Fibroblast of mammary gland (primary cell): Measurements from ENCODE around the gene FGF14.

Experiments used
- DNase-seq: peaks from one replicate; pipeline ENCODE4 v3.0.0-alpha.2; 2010; ENCODE audit warnings: low read depth
- H3K4me3 ChIP-seq: 2 replicates; pipeline ENCODE4 v1.5.1; 2011; ENCODE audit warnings: low read depth, mild to moderate bottlenecking, low read length, moderate library complexity; ENCODE audit not compliant: control insufficient read depth
- CTCF ChIP-seq: conservative IDR thresholded peaks from 2 replicates; pipeline ENCODE4 v1.5.1; 2011; ENCODE audit warnings: low read depth, low read length, inconsistent platforms; ENCODE audit not compliant: control insufficient read depth, insufficient read depth

FGF14 gene

DNA sequence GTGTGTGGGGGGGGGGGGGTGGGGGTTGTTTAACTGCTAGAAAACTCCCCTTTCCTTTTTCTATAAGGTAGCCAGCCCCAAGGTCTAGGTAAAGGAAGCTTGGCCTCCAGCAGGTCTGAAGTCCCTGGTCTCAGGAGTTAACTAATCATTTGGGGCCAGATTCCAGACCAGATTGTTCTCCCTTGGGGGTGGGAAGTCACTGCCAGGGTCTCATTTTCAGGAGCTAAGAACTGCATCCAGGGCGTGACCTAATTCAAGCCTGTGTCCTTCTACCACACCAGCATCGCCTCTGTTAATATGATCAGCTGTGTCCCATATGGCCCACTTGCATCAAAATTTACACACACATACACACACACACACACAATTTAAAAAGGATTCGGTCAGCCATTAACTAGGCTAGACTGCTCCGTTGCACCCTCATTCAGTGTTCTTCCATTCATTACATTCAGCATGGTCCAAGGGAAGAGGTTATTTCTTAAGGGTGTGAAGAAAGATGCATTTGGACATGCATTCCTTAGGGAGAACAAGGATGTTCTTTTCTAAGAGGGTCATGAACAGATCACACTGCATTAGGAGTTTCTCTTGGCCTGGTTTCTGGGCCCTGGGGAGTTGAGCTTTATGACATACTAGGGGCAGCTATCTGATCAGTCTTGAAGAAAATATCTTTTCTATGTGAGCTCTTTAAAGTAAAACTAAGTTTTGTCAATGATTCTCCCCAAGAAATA lies 91.0 kb downstream of the FGF14 start:
- H3K4me3 ChIP-seq = no peak overlapping the region
- TF ChIP-seq CTCF = no peak
- peak; percentile 74 for DNase-seq

- H3K4me3 ChIP-seq = no peak overlapping the region
- no peak for TF ChIP-seq CTCF
- DNase-seq = no peak
These were observed 92.7 kb downstream of the FGF14 start for GRCh38 chr13:102309110-102309509.

DNA sequence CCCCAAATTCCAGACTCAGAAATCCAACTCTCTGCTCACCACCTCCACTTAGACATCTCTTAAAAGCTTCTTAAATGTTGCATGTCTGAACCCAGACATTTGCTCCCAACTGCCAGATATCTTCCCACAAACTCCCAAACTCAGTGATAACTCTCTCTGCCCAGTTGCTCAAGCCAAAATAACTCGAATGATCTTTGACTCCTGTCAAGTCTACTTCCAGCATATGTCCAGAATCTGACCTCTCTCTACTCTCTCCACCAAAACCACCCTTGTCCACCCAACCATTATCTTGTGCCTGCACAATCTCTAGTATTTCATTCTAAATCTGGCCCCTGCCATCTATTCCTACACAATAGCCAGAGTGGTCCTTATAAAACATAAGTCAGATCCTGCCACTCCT lies 99.3 kb downstream of the FGF14 start:
- no peak for TF ChIP-seq CTCF
- DNase-seq = no peak
- no peak overlapping the region for H3K4me3 ChIP-seq

- no peak for TF ChIP-seq CTCF
- H3K4me3 ChIP-seq = no peak overlapping the region
- DNase-seq = no peak
These were observed 101.5 kb downstream of the FGF14 start for GRCh38 chr13:102300379-102300778.

- no peak for TF ChIP-seq CTCF
- H3K4me3 ChIP-seq = no peak overlapping the region
- DNase-seq = no peak
These were observed 102.5 kb downstream of the FGF14 start for GRCh38 chr13:102299366-102299765.

DNA sequence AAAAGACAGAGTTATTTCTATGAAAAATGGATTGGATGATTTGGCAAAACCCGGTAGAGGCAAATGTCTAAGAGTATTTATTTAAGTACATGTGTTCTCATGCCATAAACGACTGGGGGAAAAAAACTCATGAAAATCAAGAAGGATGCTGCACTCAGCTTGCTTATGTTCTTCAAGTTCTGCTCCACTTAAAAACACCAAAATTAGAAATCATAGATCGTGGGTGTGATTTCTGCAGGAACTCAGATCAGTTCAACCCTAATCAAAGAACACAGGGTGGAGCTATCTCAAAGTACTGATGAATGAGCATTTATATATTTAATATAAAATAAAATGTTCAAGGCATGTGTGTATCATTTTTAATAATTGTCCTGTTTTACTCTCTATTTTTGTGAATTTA lies 103.8 kb downstream of the FGF14 start:
- no peak for TF ChIP-seq CTCF
- H3K4me3 ChIP-seq = no peak overlapping the region
- DNase-seq = no peak

- DNase-seq = peak; percentile 94
- H3K4me3 ChIP-seq = no peak overlapping the region
- no peak for TF ChIP-seq CTCF
These were observed 106.4 kb downstream of the FGF14 start for GRCh38 chr13:102295316-102296048.
